NK-92 (cell line): ENCODE measurements around the gene C8B.

Source experiments
- DNase-seq: peaks from one replicate; lab custom pipeline; 2025; ENCODE audit not compliant: unreplicated experiment; lab: John Stamatoyannopoulos, UW

The C8B gene

GRCh38 chr1:56931686-56932085 is 34.1 kb downstream of the C8B start:
- no peak for DNase-seq

- DNase-seq, result no peak
Observed at GRCh38 chr1:56931211-56931610, 34.6 kb downstream of the C8B start.

GRCh38 chr1:56929492-56929891 is 36.3 kb downstream of the C8B start:
- DNase-seq, result no peak

- no peak for DNase-seq
Observed at GRCh38 chr1:56927986-56928385, 37.8 kb downstream of the C8B start.

GRCh38 chr1:56927171-56927570 is 38.6 kb downstream of the C8B start:
- DNase-seq, result no peak

GRCh38 chr1:56925193-56925592 is 40.6 kb downstream of the C8B start:
- no peak for DNase-seq

GRCh38 chr1:56924116-56924515 is 41.7 kb downstream of the C8B start:
- no peak for DNase-seq

GRCh38 chr1:56923201-56923600 is 42.6 kb downstream of the C8B start:
- no peak for DNase-seq

GRCh38 chr1:56922507-56922906 is 43.3 kb downstream of the C8B start:
- DNase-seq, result no peak

GRCh38 chr1:56922070-56922469 is 43.7 kb downstream of the C8B start:
- no peak for DNase-seq

- DNase-seq, result no peak
Observed at GRCh38 chr1:56921479-56921878, 44.3 kb downstream of the C8B start.

GRCh38 chr1:56920591-56921001 is 45.2 kb downstream of the C8B start:
- no peak for DNase-seq

- no peak for DNase-seq
Observed at GRCh38 chr1:56917356-56917755, 48.5 kb downstream of the C8B start.

- DNase-seq, result no peak
Observed at GRCh38 chr1:56916630-56917029, 49.2 kb downstream of the C8B start.

GRCh38 chr1:56915960-56916359 is 49.9 kb downstream of the C8B start:
- no peak for DNase-seq

- no peak for DNase-seq
Observed at GRCh38 chr1:56912325-56912724, 53.5 kb downstream of the C8B start.

GRCh38 chr1:56911098-56911938 is 54.5 kb downstream of the C8B start:
- no peak for DNase-seq

- DNase-seq, result no peak
Observed at GRCh38 chr1:56910441-56910985, 55.3 kb downstream of the C8B start.

- no peak for DNase-seq
Observed at GRCh38 chr1:56908619-56909221, 57.1 kb downstream of the C8B start.

- no peak for DNase-seq
Observed at GRCh38 chr1:56905667-56906066, 60.1 kb downstream of the C8B start.

- no peak for DNase-seq
Observed at GRCh38 chr1:56904663-56905397, 61.0 kb downstream of the C8B start.

GRCh38 chr1:56903778-56904177 is 62.0 kb downstream of the C8B start:
- DNase-seq, result no peak
